Prostate gland (tissue), 2 donors: ENCODE measurements around the gene CHCHD3. TPM values are rescaled to one million over a fixed set of nuclear protein-coding genes. Genes with fewer than 3 reads are reported as not detected.

ENCODE experiments used
- DNase-seq: peaks from one replicate; pipeline ENCODE4 v3.0.0-alpha.2; 2019; ENCODE audit warnings: low spot score
- H3K27ac ChIP-seq, 2 donors: fragments of 200-600 bp; sonication (generic); 2 replicates each; pipeline ENCODE4 v1.5.1; 2017 to 2019
- H3K27me3 ChIP-seq: fragments of 200-600 bp; sonication (generic); replicated peaks from 2 replicates; pipeline ENCODE4 v1.5.1; 2019; ENCODE audit not compliant: insufficient read depth
- H3K36me3 ChIP-seq, 2 donors: fragments of 200-600 bp; sonication (generic); 1 replicate in 1 of 2; 2 replicates in 1 of 2; pipeline versions ENCODE4 v1.5.1 to v1.8.1; 2017 to 2019
- H3K4me1 ChIP-seq: fragments of 200-600 bp; sonication (generic); replicated peaks from 2 replicates; pipeline ENCODE4 v1.5.1; 2019
- H3K4me3 ChIP-seq, 2 donors: fragments of 200-600 bp; sonication (generic); 2 replicates each; pipeline ENCODE4 v1.5.1; 2017 to 2019
- H3K9me3 ChIP-seq: fragments of 200-600 bp; sonication (generic); 2 replicates; pipeline ENCODE4 v1.5.1; 2017
- POLR2A ChIP-seq: fragments of 450-650 bp; IDR thresholded peaks from one replicate; pipeline ENCODE4 v1.6.1; 2016; ENCODE audit warnings: antibody characterized with exemption, mild to moderate bottlenecking
- POLR2AphosphoS5 ChIP-seq: sonication (generic); formaldehyde crosslinking; IDR thresholded peaks from one replicate; pipeline ENCODE4 v1.6.1; 2017; ENCODE audit warnings: antibody characterized with exemption
- WGBS: methylation state at CpG from one replicate; pipeline ENCODE4 v1.1.5; 2018; 5-methylcytosine and 5-hydroxymethylcytosine counted together
- intact Hi-C: fragments of 100-400 bp; cut with DNase I; formaldehyde crosslinking; loops from one replicate; pipeline ENCODE4 v1.14.2; 2022
- total RNA-seq, 2 donors: library from RNA; depleted of rRNA; stranded (reverse); fragments of >200 nt; gene quantifications; one replicate each; pipeline ENCODE4 v1.1.0, GENCODE V29; 2016
- TF ChIP-seq, protein P1 (sequence below), 4 experiments: fragments of 200-600 bp in 2 of 4; fragments of 450-650 bp in 2 of 4; sonication (generic) in 2 of 4; IDR thresholded peaks; 1 replicate in 3 of 4; 2 replicates in 1 of 4; pipeline ENCODE4 v1.5.1; 2016 to 2019; ENCODE audit warnings: antibody characterized with exemption in 4 of 4, mild to moderate bottlenecking in 2 of 4, moderate library complexity in 2 of 4

Gene CHCHD3
- total RNA-seq, 2 donors from 2014 or later: 33.2 to 40.9 TPM

DNA sequence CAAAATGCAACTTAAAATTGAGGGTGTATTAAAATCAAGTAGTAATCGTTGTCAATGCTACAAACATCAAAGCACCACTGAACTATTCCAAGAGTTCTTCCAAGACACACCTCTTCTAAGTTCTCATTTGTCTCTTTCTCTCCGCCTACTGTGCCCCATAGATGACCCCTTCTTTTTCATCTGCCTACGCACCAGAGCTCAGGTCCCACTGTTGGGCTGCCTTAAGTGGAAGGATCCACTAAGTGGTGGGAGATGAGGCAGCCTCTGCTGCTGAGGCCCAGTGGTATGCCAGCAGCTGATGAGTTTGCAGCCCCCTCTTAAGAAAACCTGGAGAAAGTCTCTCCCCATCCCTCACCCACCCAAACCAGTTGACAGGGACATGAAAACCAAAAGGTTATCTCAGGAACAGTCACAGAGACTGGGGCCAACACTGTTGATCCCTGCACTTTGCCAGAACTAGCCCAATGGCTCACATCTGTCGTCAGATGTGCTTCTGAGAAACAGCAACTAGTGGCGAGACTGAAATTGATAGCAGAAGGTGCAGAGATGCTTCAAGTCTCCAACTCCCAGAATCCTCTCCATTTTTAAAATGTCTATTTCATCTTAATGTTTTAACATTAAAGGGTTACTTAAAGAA lies 88.4 kb downstream of the CHCHD3 start:
- no peak for TF ChIP-seq POLR2AphosphoS5
- Histone ChIP-seq H3K27me3 (no peaks in the 10 kb centered on the region), H3K4me1 (no peaks in the 10 kb centered on the region), H3K27ac (no peak overlapping the region), H3K36me3 (no peaks in the 10 kb centered on the region), H3K9me3 (no peaks in the 10 kb centered on the region), H3K4me3 (no peak overlapping the region)
- intact Hi-C loops: no loop called here
- 83% methylated on average over 5 of the region's 5 CpGs for WGBS
- DNase-seq: no peak

- intact Hi-C loops: no loop called here
- no peaks in the 10 kb centered on the region for H3K36me3 ChIP-seq
- H3K4me3 ChIP-seq: no peak overlapping the region
- no peaks in the 10 kb centered on the region for H3K4me1 ChIP-seq
- TF ChIP-seq POLR2A (no peak), POLR2AphosphoS5 (no peak)
- TF ChIP-seq, protein P1, sequence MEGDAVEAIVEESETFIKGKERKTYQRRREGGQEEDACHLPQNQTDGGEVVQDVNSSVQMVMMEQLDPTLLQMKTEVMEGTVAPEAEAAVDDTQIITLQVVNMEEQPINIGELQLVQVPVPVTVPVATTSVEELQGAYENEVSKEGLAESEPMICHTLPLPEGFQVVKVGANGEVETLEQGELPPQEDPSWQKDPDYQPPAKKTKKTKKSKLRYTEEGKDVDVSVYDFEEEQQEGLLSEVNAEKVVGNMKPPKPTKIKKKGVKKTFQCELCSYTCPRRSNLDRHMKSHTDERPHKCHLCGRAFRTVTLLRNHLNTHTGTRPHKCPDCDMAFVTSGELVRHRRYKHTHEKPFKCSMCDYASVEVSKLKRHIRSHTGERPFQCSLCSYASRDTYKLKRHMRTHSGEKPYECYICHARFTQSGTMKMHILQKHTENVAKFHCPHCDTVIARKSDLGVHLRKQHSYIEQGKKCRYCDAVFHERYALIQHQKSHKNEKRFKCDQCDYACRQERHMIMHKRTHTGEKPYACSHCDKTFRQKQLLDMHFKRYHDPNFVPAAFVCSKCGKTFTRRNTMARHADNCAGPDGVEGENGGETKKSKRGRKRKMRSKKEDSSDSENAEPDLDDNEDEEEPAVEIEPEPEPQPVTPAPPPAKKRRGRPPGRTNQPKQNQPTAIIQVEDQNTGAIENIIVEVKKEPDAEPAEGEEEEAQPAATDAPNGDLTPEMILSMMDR (IDR thresholded peaks at IDR 0.05): no peak
- 82% methylated on average over 9 of the region's 9 CpGs for WGBS
- no peak overlapping the region for H3K27ac ChIP-seq
- no peak for DNase-seq
- H3K9me3 ChIP-seq: no peaks in the 10 kb centered on the region
- H3K27me3 ChIP-seq: no peaks in the 10 kb centered on the region
Observed at GRCh38 chr7:132991615-132992587, 90.0 kb downstream of the CHCHD3 start.

DNA sequence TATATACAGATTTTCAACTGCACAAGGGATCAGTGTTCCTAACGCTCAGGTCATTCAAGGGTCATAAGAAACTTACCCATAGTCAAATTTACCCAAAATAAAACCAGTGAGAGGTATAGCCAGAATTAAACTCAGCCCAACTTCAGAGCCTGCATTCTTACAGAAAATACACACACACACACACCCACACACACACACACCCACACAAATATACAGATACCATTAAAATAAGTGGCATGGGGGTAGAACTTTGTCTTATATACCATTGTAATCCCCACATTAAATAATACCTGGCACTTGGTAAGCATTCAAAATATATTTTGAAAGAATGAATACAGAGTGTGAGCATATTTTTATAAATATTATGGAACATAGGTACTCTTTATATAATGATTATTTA lies 93.8 kb downstream of the CHCHD3 start:
- Histone ChIP-seq H3K27ac (no peak overlapping the region), H3K4me3 (no peak overlapping the region), H3K9me3 (no peaks in the 10 kb centered on the region), H3K36me3 (no peaks in the 10 kb centered on the region), H3K27me3 (no peaks in the 10 kb centered on the region), H3K4me1 (no peaks in the 10 kb centered on the region)
- TF ChIP-seq POLR2A (no peak), POLR2AphosphoS5 (no peak)
- TF ChIP-seq, protein P1 (IDR thresholded peaks at IDR 0.05): no peak
- intact Hi-C loops: no loop called here
- WGBS: 96% methylated on average over 1 of the region's 1 CpG
- no peak for DNase-seq

- no peak for DNase-seq
Observed at GRCh38 chr7:132980402-132980801, 101.5 kb downstream of the CHCHD3 start.

GRCh38 chr7:132979524-132979923 lies 102.4 kb downstream of the CHCHD3 start:
- no peaks in the 10 kb centered on the region for H3K9me3 ChIP-seq
- no peak for DNase-seq
- no peak overlapping the region for H3K27ac ChIP-seq
- H3K4me1 ChIP-seq: no peaks in the 10 kb centered on the region
- intact Hi-C loops: no loop called here
- no peak overlapping the region for H3K4me3 ChIP-seq
- TF ChIP-seq POLR2AphosphoS5 (no peak), POLR2A (no peak)
- TF ChIP-seq, protein P1 (IDR thresholded peaks at IDR 0.05): no peak
- no peaks in the 10 kb centered on the region for H3K27me3 ChIP-seq
- H3K36me3 ChIP-seq: no peaks in the 10 kb centered on the region

More at GRCh38 chr7:132980402-132980801, 101.5 kb downstream of the CHCHD3 start:
- no peaks in the 10 kb centered on the region for H3K9me3 ChIP-seq
- H3K27me3 ChIP-seq: no peaks in the 10 kb centered on the region
- H3K36me3 ChIP-seq: no peaks in the 10 kb centered on the region
- no peak overlapping the region for H3K4me3 ChIP-seq
- TF ChIP-seq POLR2A (no peak), POLR2AphosphoS5 (no peak)
- TF ChIP-seq, protein P1 (IDR thresholded peaks at IDR 0.05): no peak
- H3K4me1 ChIP-seq: no peaks in the 10 kb centered on the region
- 74% methylated on average over 1 of the region's 1 CpG for WGBS
- no peak overlapping the region for H3K27ac ChIP-seq
- intact Hi-C loops: no loop called here
